ENCODE data around the gene GNPAT. TPM values are rescaled to one million over a fixed set of nuclear protein-coding genes. Genes with fewer than 3 reads are reported as not detected.
A peak's percentile ranks its signal among the peaks of the same experiment; 100 is the strongest.

GNPAT gene
- total RNA-seq, 1 donor from 2014 or later: 35.5 TPM

- no peak for TF ChIP-seq CTCF (conservative IDR thresholded peaks at IDR 0.05; ENCODE audit: low read depth, low read length)
- H3K4me3 ChIP-seq (ENCODE audit: low read depth, low read length): peak overlapping the region; percentile 91
- DNase-seq (ENCODE audit: low read depth): no peak
These were observed 1.6 kb downstream of the GNPAT start for GRCh38 chr1:231242516-231243198.

GRCh38 chr1:231248778-231249177 is 7.8 kb downstream of the GNPAT start:
- no peak for DNase-seq (ENCODE audit: low read depth)
- TF ChIP-seq CTCF (conservative IDR thresholded peaks at IDR 0.05; ENCODE audit: low read depth, low read length): no peak

GRCh38 chr1:231252336-231252735 is 11.3 kb downstream of the GNPAT start:
- no peak for TF ChIP-seq CTCF (conservative IDR thresholded peaks at IDR 0.05; ENCODE audit: low read depth, low read length)
- DNase-seq (ENCODE audit: low read depth): no peak
- no peak overlapping the region for H3K4me3 ChIP-seq (ENCODE audit: low read depth, low read length)

More at GRCh38 chr1:231248778-231249177, 7.8 kb downstream of the GNPAT start:
- no peak overlapping the region for H3K4me3 ChIP-seq (ENCODE audit: low read depth, low read length)

GRCh38 chr1:231260351-231260750 is 19.3 kb downstream of the GNPAT start:
- DNase-seq (ENCODE audit: low read depth): no peak
- H3K4me3 ChIP-seq (ENCODE audit: low read depth, low read length): no peak overlapping the region
- no peak for TF ChIP-seq CTCF (conservative IDR thresholded peaks at IDR 0.05; ENCODE audit: low read depth, low read length)

- H3K4me3 ChIP-seq (ENCODE audit: low read depth, low read length): no peak overlapping the region
- TF ChIP-seq CTCF (conservative IDR thresholded peaks at IDR 0.05; ENCODE audit: low read depth, low read length): no peak
- no peak for DNase-seq (ENCODE audit: low read depth)
These were observed 23.6 kb downstream of the GNPAT start for GRCh38 chr1:231264642-231265041.

GRCh38 chr1:231265379-231265778 is 24.4 kb downstream of the GNPAT start:
- DNase-seq (ENCODE audit: low read depth): no peak
- no peak for TF ChIP-seq CTCF (conservative IDR thresholded peaks at IDR 0.05; ENCODE audit: low read depth, low read length)
- H3K4me3 ChIP-seq (ENCODE audit: low read depth, low read length): no peak overlapping the region

- no peak overlapping the region for H3K4me3 ChIP-seq (ENCODE audit: low read depth, low read length)
- no peak for TF ChIP-seq CTCF (conservative IDR thresholded peaks at IDR 0.05; ENCODE audit: low read depth, low read length)
- DNase-seq (ENCODE audit: low read depth): no peak
These were observed 25.9 kb downstream of the GNPAT start for GRCh38 chr1:231266811-231267322.

All from epithelial cell of proximal tubule (primary cell).